ENCODE results near the gene C19orf44.
"Not testable (repeated sequence)": the region's sequence is repeated elsewhere in the genome, so short reads cannot be mapped to it uniquely, and the experiment has no call there.

Gene C19orf44

DNA sequence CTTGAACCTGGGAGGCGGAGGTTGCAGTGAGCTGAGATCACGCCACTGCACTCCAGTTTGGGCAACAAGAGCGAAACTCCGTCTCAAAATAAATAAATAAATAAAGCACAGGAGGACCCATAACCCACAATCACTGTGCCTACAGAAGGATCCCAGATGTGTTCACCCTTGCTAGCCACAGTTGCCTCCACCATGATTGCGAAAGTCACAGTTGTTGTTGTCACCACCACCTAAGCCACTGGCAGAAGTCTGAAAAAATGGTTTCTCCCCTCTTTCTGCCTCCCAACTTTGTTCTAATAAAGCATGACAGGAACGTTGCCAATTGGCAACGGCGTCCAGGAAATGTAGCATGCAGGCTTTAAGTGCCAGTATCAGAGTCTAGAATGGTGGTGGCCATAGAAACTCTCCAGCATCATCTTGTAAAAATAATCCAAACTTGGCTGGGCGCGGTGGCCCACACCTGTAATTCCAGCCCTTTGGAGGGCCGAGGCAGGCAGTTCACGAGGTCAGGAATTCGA lies 22.3 kb upstream of the C19orf44 start:
- TF ChIP-seq, protein P1, sequence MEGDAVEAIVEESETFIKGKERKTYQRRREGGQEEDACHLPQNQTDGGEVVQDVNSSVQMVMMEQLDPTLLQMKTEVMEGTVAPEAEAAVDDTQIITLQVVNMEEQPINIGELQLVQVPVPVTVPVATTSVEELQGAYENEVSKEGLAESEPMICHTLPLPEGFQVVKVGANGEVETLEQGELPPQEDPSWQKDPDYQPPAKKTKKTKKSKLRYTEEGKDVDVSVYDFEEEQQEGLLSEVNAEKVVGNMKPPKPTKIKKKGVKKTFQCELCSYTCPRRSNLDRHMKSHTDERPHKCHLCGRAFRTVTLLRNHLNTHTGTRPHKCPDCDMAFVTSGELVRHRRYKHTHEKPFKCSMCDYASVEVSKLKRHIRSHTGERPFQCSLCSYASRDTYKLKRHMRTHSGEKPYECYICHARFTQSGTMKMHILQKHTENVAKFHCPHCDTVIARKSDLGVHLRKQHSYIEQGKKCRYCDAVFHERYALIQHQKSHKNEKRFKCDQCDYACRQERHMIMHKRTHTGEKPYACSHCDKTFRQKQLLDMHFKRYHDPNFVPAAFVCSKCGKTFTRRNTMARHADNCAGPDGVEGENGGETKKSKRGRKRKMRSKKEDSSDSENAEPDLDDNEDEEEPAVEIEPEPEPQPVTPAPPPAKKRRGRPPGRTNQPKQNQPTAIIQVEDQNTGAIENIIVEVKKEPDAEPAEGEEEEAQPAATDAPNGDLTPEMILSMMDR (IDR thresholded peaks at IDR 0.05; ENCODE audit: insufficient read depth, low read length, missing control alignments), result no peak
- no peak for DNase-seq (ENCODE audit: low read depth, low spot score)
- ChIA-PET POLR2A (no interaction called here), CTCF (no interaction called here)
- H3K4me3 ChIP-seq (ENCODE audit: low read depth, low read length), result no peak overlapping the region

DNA sequence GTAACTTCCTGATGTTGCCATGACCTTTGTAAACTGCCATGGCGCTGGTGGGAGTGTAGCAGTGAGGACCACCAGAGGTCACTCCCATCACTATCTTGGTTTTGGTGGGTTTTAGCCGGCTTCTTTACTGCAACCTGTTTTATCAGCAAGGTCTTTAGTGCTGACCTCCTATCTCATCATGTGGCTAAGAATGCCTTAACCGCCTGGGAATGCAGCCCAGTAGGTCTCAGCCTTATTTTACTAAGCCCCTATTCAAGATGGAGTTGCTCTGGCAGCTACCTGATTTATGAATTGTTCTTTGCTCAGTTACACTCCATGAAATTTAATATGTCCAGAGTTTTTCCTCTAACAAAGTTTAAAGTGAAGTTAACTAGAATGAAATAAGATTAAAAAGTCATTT lies 19.8 kb upstream of the C19orf44 start:
- POLR2A ChIA-PET, result interaction anchor here (1.2 kb wide), 1 partner anchor 20 kb away, joined by 3 read pairs; the partner anchor contains the start of genes C19orf44 and CALR3
- DNase-seq (ENCODE audit: low read depth, low spot score), result no peak
- H3K4me3 ChIP-seq (ENCODE audit: low read depth, low read length), result no peak overlapping the region
- TF ChIP-seq, protein P1 (IDR thresholded peaks at IDR 0.05; ENCODE audit: insufficient read depth, low read length, missing control alignments), result no peak
- CTCF ChIA-PET, result interaction anchor here (1.4 kb wide), 1 partner anchor 10 kb away, joined by 3 read pairs; no protein-coding TSS in a partner anchor

DNA sequence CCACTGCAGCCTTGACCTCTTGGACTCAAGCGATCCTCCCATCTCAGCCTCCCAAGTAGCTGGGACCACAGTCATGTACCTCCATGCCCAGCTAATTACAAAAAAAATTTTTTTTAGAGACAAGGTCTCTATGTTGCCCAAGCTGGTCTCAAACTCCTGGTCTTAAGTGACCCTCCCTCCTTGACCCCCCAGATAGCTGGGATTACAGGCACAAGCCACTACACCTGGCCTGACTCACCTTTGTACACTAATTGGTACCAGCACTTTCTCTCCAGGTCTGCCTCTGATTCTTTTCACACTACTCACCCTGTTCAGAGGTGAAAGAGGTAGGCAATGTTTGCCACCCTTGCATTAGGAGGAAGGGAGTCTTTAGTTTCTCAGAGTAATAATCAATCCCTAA lies 18.9 kb upstream of the C19orf44 start:
- H3K4me3 ChIP-seq (ENCODE audit: low read depth, low read length), result no peak overlapping the region
- TF ChIP-seq, protein P1 (IDR thresholded peaks at IDR 0.05; ENCODE audit: insufficient read depth, low read length, missing control alignments), result no peak
- DNase-seq (ENCODE audit: low read depth, low spot score), result no peak
- CTCF ChIA-PET, result interaction anchor here (1.4 kb wide), 1 partner anchor 9 kb away, joined by 3 read pairs; no protein-coding TSS in a partner anchor
- POLR2A ChIA-PET, result interaction anchor here (1.2 kb wide), 1 partner anchor 19 kb away, joined by 3 read pairs; the partner anchor contains the start of genes C19orf44 and CALR3

DNA sequence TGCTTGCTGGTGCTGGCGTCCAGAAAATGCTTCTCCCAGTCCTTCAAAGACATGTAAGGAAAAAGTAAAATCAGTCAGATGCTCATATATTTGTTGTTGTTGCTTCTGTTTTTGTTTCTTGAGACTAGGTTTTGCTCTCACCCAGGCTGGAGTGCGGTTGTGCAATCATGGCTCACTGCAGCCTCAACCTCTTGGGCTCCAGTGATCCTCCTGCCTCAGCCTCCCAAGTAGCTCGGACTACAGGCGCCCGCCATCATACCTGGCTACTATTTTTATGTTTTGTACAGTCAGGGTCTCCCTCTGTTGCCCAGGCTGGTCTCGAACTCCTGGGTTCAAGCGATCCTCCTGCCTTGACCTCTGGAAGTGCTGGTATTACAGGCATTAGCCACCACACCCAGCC lies 13.4 kb upstream of the C19orf44 start:
- TF ChIP-seq, protein P1 (IDR thresholded peaks at IDR 0.05; ENCODE audit: insufficient read depth, low read length, missing control alignments), result no peak
- ChIA-PET POLR2A (no interaction called here), CTCF (no interaction called here)
- no peak for DNase-seq (ENCODE audit: low read depth, low spot score)
- H3K4me3 ChIP-seq (ENCODE audit: low read depth, low read length), result no peak overlapping the region

DNA sequence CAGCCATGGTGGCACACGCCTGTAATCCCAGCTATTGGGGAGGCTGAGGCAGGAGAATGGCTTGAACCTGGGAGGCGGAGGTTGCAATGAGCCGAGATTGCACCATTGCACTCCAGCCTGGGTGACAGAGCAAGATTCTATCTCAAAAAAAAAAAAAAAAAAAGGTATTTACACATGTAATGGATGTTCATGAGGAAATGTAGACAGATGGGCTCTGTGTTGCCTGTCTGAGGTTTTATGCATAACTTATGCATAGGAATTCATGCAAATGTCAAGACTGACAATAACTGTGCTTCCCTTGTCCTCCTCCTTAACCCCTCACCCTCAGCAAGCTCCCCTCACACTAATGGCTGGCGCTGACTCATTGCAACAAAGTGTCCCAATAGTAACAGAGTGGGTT lies 9.7 kb upstream of the C19orf44 start:
- DNase-seq (ENCODE audit: low read depth, low spot score); POLR2A ChIA-PET; H3K4me3 ChIP-seq (ENCODE audit: low read depth, low read length): not testable (repeated sequence)
- CTCF ChIA-PET, result interaction anchor here (1.3 kb wide), 1 partner anchor 10 kb away, joined by 3 read pairs; no protein-coding TSS in a partner anchor

DNA sequence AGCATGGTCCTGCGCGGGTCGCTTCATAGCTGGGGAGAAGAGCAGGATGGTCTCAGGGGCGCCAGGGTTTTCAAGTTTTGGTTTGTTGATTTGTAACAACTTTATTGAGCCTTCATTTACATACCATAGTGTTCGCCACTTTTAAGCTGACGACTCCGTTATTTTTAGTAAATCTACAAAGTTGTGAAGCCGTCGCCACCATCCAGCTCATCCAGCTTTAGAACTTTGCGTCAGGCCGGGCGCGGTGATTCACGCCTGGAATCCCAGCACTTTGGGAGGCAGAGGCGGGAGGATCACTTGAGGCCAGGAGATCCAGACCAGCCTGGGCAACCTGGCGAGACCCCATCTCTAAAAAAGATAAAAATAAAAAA lies 404 bp downstream of the C19orf44 start:
- CTCF ChIA-PET, result interaction anchor here (0.8 to 1.5 kb wide), 4 partner anchors 21 to 54 kb away, joined by 3 to 7 read pairs (median 3); no protein-coding TSS in a partner anchor
- DNase-seq (ENCODE audit: low read depth, low spot score), result no peak
- POLR2A ChIA-PET, result interaction anchor here (1.0 kb wide), 1 partner anchor 20 kb away, joined by 3 read pairs; no protein-coding TSS in a partner anchor
- peak overlapping the region; percentile 94 for H3K4me3 ChIP-seq (ENCODE audit: low read depth, low read length)
- TF ChIP-seq, protein P1 (IDR thresholded peaks at IDR 0.05; ENCODE audit: insufficient read depth, low read length, missing control alignments), result no peak

DNA sequence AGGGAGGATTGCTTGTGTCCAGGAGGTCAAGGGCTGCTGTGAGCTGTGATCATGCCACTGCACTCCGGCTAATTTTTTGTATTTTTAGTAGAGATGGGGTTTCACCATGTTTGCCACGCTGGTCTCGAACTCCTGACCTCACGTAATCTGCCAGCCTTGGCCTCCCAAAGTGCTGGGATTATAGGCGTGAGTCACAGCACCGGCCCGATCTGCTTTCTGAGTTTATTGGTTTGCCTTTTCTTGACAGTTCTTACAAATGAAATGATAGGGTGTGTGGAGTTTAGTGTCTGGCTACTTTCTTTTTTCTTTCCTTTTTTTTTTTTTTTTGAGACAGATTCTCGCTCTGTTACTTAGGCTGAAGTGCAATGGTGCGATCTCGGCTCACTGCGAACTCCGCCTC lies 848 bp downstream of the C19orf44 start:
- POLR2A ChIA-PET, result no interaction called here
- TF ChIP-seq, protein P1 (IDR thresholded peaks at IDR 0.05; ENCODE audit: insufficient read depth, low read length, missing control alignments), result no peak
- DNase-seq (ENCODE audit: low read depth, low spot score), result no peak
- CTCF ChIA-PET, result interaction anchor here (0.8 to 1.5 kb wide), 3 partner anchors 20 to 55 kb away, joined by 3 to 7 read pairs (median 3); no protein-coding TSS in a partner anchor
- H3K4me3 ChIP-seq (ENCODE audit: low read depth, low read length), result peak overlapping the region; percentile 94
